ENCODE data around the gene WDR83. TPM values are rescaled to one million over a fixed set of nuclear protein-coding genes. Genes with fewer than 3 reads are reported as not detected.
A peak's percentile ranks its signal among the peaks of the same experiment; 100 is the strongest.

The WDR83 gene
- total RNA-seq, 1 donor from 2014 or later = 20.8 TPM

DNA sequence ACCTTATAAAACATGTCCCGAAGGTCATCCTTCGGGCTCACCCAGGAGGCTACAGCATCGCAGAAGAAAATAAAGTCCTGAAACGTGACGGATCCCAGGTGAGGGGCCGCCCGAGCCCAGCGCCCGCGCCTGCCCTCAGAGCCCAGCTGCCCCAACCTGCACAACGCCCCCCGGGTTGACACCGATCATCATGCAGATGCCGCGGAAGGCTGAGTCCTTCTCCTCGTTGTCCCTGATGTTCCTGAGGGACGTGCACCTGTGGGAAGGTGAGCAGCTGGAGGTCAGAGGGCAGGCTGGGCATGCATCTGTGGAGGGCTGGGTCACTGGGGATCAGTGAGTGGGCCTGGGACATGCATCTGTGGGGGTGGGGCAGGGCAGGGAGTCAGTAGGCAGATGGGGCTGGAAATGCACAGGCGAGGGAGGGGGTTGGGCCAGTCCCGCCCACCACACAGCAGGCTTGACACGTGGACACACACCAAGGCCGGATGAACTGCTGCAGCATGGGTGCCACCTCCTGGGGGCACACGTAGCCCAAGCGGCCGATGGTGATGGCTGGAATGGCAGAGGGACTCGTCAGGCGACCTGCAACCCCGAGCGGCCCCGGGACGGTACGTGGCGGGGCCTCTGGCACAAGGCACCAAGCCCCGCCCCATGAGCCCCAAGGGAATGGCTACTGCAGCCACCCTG, 35.1 kb downstream of the WDR83 start:
- H3K36me3 Mint-ChIP-seq (ENCODE audit: low read depth) = peaks cover 64% of the 10 kb centered on the region
- DNase-seq = no peak
- intact Hi-C loops (cut with micrococcal nuclease) = no loop called here
- ChIA-PET CTCF (no interaction called here), POLR2A (no interaction called here)
- H3K27ac Mint-ChIP-seq = no peak overlapping the region
- H3K4me1 Mint-ChIP-seq = peaks cover 7% of the 10 kb centered on the region
- ATAC-seq (ENCODE audit: low read depth) = no peak
- H3K4me3 Mint-ChIP-seq = no peak overlapping the region
- TF ChIP-seq, protein P1, sequence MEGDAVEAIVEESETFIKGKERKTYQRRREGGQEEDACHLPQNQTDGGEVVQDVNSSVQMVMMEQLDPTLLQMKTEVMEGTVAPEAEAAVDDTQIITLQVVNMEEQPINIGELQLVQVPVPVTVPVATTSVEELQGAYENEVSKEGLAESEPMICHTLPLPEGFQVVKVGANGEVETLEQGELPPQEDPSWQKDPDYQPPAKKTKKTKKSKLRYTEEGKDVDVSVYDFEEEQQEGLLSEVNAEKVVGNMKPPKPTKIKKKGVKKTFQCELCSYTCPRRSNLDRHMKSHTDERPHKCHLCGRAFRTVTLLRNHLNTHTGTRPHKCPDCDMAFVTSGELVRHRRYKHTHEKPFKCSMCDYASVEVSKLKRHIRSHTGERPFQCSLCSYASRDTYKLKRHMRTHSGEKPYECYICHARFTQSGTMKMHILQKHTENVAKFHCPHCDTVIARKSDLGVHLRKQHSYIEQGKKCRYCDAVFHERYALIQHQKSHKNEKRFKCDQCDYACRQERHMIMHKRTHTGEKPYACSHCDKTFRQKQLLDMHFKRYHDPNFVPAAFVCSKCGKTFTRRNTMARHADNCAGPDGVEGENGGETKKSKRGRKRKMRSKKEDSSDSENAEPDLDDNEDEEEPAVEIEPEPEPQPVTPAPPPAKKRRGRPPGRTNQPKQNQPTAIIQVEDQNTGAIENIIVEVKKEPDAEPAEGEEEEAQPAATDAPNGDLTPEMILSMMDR (IDR thresholded peaks at IDR 0.05) = no peak
- no peaks in the 10 kb centered on the region for H3K27me3 Mint-ChIP-seq
- H3K9me3 Mint-ChIP-seq = no peaks in the 10 kb centered on the region

DNA sequence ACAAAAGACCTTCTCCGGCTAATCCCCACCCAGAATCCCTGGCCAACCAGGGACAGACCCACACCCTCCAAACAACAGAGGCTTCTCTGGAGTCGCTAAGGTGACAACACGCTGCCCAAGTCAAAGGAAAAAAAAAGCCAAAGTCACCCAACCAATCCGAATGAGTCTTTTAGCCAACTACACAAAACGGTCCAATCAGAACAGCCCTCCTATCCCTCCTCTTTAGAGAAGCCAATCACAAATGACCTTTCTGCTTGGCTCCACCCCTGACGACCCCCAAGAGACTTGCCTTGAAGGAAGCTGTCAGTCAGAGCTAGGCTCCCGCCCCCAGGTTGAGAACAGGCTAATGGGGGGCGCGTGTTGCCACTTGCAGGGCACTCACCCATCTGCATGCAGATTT, 36.4 kb downstream of the WDR83 start:
- peaks cover 1% of the 10 kb centered on the region for H3K4me1 Mint-ChIP-seq
- ATAC-seq (ENCODE audit: low read depth) (peak; percentile 69), DNase-seq (no peak)
- no peaks in the 10 kb centered on the region for H3K27me3 Mint-ChIP-seq
- intact Hi-C loops (cut with micrococcal nuclease) = no loop called here
- peaks cover 68% of the 10 kb centered on the region for H3K36me3 Mint-ChIP-seq (ENCODE audit: low read depth)
- no peak overlapping the region for H3K27ac Mint-ChIP-seq
- TF ChIP-seq, protein P1 (IDR thresholded peaks at IDR 0.05) = no peak
- ChIA-PET CTCF (no interaction called here), POLR2A (no interaction called here)
- no peaks in the 10 kb centered on the region for H3K9me3 Mint-ChIP-seq
- no peak overlapping the region for H3K4me3 Mint-ChIP-seq

DNA sequence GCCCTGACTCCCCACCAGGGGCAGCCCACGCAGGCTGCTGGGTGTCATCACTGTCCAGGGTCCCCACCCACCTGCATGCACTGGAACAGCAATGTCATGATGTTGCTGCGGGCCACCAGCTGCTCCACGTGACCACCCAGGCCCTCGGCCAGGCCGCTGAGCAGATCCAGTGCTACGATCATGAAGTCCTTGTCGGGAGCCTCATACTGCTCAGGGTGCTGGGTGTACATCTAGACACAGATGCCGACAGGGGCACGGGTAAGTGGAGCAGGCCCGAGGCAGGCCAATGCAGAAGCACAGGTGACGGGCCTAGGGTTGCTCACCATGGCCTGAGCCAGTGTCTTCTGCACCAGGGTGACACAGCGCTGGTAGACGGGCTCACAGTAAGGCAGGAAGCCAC, 38.6 kb downstream of the WDR83 start:
- CTCF ChIA-PET = no interaction called here
- Mint-ChIP-seq H3K27ac (no peak overlapping the region), H3K36me3 (ENCODE audit: low read depth) (peaks cover 78% of the 10 kb centered on the region), H3K4me1 (no peaks in the 10 kb centered on the region), H3K9me3 (no peaks in the 10 kb centered on the region), H3K27me3 (no peaks in the 10 kb centered on the region), H3K4me3 (no peak overlapping the region)
- no peak for ATAC-seq (ENCODE audit: low read depth)
- TF ChIP-seq, protein P1 (IDR thresholded peaks at IDR 0.05) = no peak
- DNase-seq = no peak
- POLR2A ChIA-PET = no interaction called here
- intact Hi-C loops (cut with micrococcal nuclease) = no loop called here

DNA sequence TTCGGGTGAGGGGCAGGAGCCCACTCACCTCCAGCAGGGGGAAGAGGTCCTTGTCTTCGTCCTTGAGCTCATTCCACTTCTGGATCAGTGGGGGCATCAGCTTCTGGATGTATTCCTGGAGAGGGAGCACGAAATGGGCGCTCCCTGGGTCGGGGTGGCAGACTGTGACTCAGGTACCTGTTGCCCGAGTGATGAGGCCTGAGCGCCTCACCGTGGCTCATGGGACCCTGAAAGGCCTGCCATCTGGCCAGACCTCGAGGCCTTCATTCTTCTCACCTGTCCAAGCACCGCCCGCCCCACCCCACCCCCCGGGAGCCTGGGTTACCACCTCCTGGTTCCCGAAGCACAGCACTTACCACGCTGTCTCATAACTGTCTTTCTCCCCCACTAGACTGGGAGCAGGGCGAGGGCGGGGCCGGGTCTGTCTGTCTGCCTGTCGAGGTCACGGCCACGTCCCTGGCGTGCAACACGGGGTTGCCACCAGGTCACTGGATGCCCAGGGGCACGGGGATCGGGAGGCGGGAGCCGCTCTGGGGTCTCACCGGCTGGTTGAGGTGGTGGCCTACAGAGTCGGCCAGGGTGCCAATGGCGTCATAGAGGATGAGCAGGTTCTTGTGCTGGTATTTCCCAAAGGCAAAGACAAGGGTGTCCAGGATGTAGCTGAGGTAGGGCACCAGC, 39.2 kb downstream of the WDR83 start:
- H3K4me3 Mint-ChIP-seq = no peak overlapping the region
- CTCF ChIA-PET = no interaction called here
- POLR2A ChIA-PET = no interaction called here

DNA sequence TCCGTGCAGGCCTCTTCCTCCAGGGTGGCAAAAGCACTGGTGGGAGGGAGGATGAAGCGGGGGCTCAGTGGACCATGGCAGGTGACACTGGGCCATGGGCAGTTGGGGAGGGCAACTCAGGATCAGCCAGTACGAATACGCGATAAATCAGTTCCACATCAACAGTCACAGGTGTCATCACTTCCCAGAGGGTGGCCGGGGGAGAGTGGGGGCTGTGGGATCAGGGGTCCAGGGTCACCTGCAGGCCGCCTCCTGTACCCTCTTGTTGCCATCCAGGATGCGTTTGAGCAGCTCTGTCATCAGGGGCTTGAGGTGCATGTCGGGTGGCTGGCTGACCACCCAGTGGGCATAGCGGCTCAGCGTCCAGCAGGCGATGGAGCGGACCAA, 39.7 kb downstream of the WDR83 start:
- no peaks in the 10 kb centered on the region for H3K4me1 Mint-ChIP-seq
- TF ChIP-seq, protein P1 (IDR thresholded peaks at IDR 0.05) = no peak
- intact Hi-C loops (cut with micrococcal nuclease) = no loop called here
- no peak for DNase-seq
- POLR2A ChIA-PET = no interaction called here
- no peaks in the 10 kb centered on the region for H3K9me3 Mint-ChIP-seq
- H3K4me3 Mint-ChIP-seq = no peak overlapping the region
- CTCF ChIA-PET = no interaction called here
- peaks cover 82% of the 10 kb centered on the region for H3K36me3 Mint-ChIP-seq (ENCODE audit: low read depth)
- no peak for ATAC-seq (ENCODE audit: low read depth)
- no peak overlapping the region for H3K27ac Mint-ChIP-seq
- H3K27me3 Mint-ChIP-seq = no peaks in the 10 kb centered on the region

More for the DNA sequence above, 39.2 kb downstream of the WDR83 start:
- Mint-ChIP-seq H3K4me1 (no peaks in the 10 kb centered on the region), H3K27ac (no peak overlapping the region), H3K36me3 (ENCODE audit: low read depth) (peaks cover 82% of the 10 kb centered on the region), H3K27me3 (no peaks in the 10 kb centered on the region), H3K9me3 (no peaks in the 10 kb centered on the region)
- DNase-seq (no peak), ATAC-seq (ENCODE audit: low read depth) (no peak)
- TF ChIP-seq, protein P1 (IDR thresholded peaks at IDR 0.05) = no peak
- intact Hi-C loops (cut with micrococcal nuclease) = no loop called here
